GM19463 (cell line): ENCODE results near the gene HTRA1.

Experiments
- ATAC-seq: cut with Tn5 transposase; IDR thresholded peaks from one replicate; pipeline ENCODE4 v1.9.1; 2021; ENCODE audit warnings: mild to moderate bottlenecking, moderate library complexity; ENCODE audit not compliant: unreplicated experiment

The HTRA1 gene

GRCh38 chr10:122493761-122494160 lies 32.4 kb downstream of the HTRA1 start:
- ATAC-seq: no peak

DNA sequence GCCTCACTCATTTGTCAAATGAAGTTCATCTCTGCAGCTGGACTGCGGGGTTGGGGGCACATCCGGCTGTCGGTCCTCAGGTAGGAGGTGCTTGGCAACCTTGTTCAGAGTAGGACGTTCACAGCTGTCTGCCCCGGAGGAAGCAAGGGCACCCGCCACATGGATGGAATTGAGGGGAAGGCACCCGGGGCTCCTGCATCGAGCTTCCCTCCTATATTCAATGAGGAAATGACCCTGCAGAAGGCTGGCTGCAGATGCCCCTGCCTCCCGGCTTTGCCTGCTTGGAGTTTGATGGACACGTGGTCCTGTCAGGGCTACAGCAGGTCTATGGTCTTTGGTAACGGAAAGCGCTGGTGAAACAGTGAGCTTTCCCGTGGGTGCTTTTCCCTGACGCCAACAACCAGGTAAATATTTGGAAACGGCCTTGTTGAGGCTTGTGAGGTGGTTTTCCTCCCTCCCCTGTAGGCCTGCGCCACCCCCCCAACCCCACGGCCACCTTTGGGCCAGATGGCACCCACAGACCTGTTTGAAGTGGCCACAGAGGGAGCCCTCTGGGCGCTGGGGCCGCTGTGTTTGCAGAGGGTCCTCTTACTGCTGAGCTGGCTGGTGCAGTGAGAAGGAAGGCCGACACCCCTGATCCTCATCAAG lies 32.9 kb downstream of the HTRA1 start:
- no peak for ATAC-seq

- ATAC-seq: no peak
Observed at GRCh38 chr10:122494833-122495232, 33.5 kb downstream of the HTRA1 start.

- no peak for ATAC-seq
Observed at GRCh38 chr10:122495406-122496340, 34.3 kb downstream of the HTRA1 start.

GRCh38 chr10:122497241-122497640 lies 35.9 kb downstream of the HTRA1 start:
- no peak for ATAC-seq

DNA sequence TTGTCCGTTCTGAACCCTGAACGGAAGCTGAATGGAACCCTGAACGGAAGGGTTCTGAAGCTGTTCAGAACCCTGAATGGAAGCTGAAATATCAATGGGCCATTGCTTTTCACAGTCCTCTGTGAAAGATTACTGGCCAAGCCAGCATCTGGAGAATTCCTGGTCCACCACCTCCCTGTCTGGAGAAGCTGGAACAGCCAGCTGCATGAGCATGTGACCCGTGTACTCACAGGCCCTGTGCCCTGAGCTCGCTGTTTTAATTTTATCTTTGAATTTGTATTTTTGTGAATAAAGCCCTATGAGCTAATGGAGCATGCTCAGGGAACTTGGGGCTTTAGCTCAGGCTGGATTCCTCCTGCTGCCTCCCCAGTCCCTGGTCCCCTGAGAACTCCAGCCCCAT lies 37.2 kb downstream of the HTRA1 start:
- no peak for ATAC-seq

DNA sequence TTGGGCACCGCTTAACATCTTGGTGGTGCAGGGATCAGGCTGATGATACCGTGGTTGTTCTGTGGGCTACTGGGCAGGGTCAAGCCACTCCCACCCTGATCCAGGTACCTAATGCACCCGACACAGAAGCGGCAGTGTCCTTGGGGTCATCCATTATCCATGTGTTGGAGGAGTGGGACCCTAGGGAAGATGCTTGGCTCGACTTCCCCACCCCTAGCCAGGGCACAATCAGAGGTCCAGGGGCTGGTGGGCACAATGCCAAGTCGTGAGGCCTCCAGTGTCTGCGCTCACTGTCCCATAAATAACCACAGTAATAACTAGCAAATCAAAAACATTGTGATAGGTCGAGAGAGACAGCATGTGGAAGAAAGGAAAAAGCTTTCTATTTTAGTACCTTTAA lies 37.7 kb downstream of the HTRA1 start:
- ATAC-seq: no peak

DNA sequence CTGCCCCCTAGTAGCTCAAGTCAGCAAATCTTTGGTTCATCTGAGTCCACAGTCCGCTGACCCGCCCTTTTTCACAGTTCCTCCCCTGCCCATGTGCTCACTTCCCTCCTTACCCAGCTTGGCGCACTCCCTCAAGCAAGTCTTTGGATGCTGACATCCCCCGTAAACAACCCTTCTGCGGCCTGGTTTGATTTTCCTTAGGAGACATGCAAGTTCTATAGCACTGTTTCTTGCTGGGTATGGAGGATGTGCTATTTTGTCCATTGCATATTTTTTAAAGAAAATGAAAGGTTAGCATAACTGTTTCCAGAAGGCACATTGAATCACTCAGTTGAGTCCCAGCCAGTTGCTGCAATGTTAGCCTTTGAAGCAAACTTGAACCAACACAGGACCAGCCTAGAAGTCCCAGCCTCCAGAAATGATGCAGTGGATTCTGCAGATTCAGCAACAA lies 38.2 kb downstream of the HTRA1 start:
- ATAC-seq: no peak

DNA sequence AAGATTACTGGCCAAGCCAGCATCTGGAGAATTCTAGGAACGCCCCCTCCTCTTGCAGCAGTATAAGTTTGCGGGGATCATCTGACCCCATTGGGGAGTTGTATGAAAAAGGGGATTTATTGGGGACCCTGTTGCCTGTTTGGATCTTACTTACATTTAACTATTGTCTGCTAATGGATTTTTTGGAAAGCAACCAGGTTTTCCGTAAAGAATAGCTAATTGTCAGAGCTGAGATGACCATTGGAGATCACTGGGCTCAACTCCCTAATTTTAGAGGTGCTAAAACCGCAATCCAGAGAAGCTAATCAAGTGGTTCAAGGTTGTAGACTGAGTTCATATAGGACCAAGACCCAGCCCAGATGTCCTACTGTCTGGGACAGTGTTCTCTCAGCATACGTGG lies 38.8 kb downstream of the HTRA1 start:
- no peak for ATAC-seq

- no peak for ATAC-seq
Observed at GRCh38 chr10:122500726-122501125, 39.4 kb downstream of the HTRA1 start.

DNA sequence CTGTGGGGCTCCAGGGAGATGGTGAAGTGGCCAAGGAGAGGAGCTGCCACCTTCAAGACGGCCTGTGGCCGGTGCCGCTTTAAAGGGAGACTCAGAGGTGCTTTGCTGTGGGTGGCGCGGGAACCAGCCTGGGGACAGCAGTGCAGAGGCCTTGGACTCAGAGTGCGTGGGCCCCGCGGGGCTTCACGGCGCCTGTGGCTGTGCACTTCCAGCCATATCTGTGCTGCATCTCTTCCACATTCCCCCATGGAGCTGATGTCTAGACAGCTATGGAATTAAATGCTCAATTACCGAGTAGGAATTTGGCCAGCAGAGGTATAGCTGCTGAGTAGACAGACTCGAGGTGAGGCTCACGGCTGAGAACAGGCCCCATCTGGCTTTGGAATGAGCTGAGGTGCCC lies 41.7 kb downstream of the HTRA1 start:
- no peak for ATAC-seq

- ATAC-seq: no peak
Observed at GRCh38 chr10:122503886-122504609, 42.7 kb downstream of the HTRA1 start.

DNA sequence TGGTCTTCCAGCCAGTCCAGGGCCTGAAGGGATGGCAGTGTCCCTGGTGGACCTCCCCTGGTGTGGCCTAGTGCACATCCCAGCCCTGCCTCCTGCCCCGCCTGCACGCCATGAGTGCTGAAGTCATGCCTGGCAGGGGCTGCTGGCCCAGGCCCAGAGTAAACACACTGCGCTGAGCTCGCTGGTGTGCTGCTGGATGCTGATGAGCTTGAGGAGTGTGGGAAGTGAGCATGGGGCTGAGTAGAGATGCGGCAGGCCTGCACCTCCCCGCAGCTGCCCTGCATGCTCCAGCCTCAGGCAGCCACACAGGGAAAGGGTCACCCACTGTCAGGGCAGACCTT lies 43.2 kb downstream of the HTRA1 start:
- no peak for ATAC-seq

DNA sequence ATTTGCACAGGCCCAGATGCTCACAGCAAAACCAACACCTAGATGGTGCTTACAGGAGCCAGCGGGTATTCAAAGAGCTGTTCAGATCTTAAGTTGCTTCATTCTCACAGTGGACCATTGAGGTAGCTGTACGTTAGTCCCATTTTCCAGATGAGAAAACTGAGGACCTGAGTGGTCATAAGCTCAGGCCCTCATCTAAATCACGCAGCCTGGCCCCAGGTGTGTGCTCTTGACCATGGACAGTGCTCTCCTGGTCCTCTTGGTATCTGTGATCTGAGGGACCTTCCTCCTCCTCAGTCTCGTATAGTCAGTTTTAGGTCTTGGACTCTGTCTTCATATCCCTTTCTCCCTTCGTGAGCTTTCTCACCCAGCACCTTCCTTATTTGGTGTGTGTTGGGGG lies 43.7 kb downstream of the HTRA1 start:
- no peak for ATAC-seq

- no peak for ATAC-seq
Observed at GRCh38 chr10:122505885-122506645, 44.7 kb downstream of the HTRA1 start.

DNA sequence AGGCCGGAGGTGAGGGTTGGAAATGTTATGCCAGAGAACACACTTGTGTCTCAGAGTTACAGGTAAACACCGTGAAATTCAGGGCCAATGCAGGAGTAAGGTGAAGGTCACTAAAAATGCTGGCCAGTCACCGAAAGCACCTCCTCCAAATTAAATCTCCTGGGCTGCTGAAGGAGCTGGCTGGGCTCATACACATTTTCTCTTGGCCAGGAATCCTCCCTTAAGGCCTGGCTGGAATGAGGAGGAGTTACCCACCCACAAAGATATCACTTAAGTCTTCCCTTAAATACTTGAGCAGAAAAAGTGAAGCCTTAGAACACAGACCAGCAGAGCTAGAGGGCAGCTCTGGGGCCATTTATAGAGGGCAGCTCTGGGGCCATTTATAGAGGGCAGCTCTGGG lies 46.3 kb downstream of the HTRA1 start:
- ATAC-seq: no peak

DNA sequence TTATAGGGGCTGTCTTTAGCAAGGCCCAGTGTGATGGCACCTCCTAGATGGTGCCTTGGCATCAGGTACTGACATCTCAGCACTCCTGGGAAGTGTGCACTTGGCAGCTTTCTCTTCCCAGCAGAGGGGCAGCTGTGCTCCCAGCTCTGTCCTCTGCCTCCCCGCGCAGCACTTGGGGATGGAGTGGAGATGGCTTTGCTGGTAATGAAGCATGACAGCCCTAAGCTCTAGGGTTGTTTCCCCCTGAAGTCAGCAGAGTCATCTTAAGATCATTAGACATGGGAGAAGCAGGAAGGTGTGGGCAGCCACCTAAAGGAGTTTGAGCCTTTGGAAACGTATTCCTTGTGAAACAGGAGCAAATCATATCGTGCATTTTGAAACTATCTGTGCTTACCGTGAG lies 46.7 kb downstream of the HTRA1 start:
- no peak for ATAC-seq

GRCh38 chr10:122509323-122509722 lies 48.0 kb downstream of the HTRA1 start:
- ATAC-seq: no peak

DNA sequence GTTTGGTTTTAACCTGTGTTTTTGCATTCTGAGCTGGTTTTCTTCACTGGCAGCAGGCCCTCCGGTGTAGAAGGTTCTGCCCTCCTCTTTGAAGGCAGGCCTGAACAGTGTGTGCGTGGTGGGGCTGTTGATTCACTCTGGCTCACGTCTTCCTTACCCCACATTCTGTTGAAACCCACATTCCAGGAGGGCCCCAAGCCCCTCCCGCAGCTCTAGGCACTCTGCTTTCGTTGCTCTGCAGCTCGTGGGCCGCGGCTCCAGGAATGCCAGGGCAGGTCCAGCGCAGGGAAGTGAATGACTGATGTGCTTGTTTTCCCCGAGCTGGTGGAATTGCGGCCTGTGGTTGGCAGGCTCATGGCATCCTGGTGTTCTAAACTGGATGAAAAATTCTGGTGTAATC lies 49.0 kb downstream of the HTRA1 start:
- no peak for ATAC-seq

DNA sequence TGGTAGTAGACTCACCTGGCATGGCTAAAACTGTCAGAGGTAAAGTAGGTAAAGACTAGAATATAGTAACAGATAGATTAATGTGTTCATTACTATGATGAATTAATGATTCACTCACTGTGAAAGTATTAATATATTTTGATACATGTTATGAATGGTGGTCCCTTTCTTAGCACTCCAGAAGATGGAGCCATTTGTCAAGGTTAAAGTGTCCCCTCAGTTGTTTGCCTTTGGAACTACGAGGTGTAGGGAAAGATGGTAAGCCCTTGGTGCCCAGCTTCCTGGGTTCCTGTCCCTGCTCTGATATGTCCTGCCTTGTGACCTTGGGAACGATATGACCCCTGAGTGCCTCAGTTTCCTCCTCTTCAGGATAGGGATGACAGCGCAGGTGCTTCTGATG lies 49.4 kb downstream of the HTRA1 start:
- ATAC-seq: no peak

- ATAC-seq: no peak
Observed at GRCh38 chr10:122513053-122513452, 51.7 kb downstream of the HTRA1 start.
